Activated CD4-positive, alpha-beta T cell treated with anti-CD3 and anti-CD28 coated beads, Interleukin-2, amount 50 U/mL, for 4 hours (primary cell): ENCODE results near the gene SLC25A25.
"Not testable (repeated sequence)": the region's sequence is repeated elsewhere in the genome, so short reads cannot be mapped to it uniquely, and the experiment has no call there.

Experiments
- DNase-seq, 2 experiments: peaks; one replicate each; pipeline ENCODE4 v3.0.0-alpha.2; 2020

SLC25A25 gene

GRCh38 chr9:128067645-128068385 lies at the start of gene SLC25A25:
SLC25A25 (plus strand) TSS chr9:128068232; CDS start chr9:128068320, 88 bp downstream.
- peak; percentile 100 for DNase-seq

GRCh38 chr9:128020692-128021091 lies 47.3 kb upstream of the SLC25A25 start:
- DNase-seq: no peak

- DNase-seq: no peak
These were observed 46.9 kb upstream of the SLC25A25 start for GRCh38 chr9:128021098-128021497.

DNA sequence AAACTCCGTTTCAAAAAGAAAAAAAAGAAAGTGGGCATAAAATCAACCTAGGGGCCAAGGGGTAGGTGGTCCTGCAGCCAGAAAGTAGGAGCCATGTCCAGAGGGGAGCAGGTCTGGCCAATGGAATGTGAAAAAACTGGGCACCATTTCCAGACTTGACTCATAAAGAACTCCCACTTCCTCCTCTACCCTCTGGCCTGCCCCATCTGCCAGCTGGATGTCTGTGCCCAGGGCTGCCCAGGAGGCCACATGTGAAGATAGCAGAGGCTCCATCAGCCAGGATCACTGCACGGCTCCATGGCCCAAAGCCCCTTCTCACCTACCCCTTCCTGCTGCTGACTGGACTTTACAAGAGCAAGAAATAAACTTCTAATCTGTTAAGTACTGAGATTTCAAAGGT lies 45.1 kb upstream of the SLC25A25 start:
- DNase-seq: no peak

- DNase-seq: not testable (repeated sequence)
These were observed 44.4 kb upstream of the SLC25A25 start for GRCh38 chr9:128023671-128024070.

GRCh38 chr9:128024761-128025308 lies 43.2 kb upstream of the SLC25A25 start:
- no peak for DNase-seq

- no peak for DNase-seq
These were observed 42.3 kb upstream of the SLC25A25 start for GRCh38 chr9:128025736-128026135.

DNA sequence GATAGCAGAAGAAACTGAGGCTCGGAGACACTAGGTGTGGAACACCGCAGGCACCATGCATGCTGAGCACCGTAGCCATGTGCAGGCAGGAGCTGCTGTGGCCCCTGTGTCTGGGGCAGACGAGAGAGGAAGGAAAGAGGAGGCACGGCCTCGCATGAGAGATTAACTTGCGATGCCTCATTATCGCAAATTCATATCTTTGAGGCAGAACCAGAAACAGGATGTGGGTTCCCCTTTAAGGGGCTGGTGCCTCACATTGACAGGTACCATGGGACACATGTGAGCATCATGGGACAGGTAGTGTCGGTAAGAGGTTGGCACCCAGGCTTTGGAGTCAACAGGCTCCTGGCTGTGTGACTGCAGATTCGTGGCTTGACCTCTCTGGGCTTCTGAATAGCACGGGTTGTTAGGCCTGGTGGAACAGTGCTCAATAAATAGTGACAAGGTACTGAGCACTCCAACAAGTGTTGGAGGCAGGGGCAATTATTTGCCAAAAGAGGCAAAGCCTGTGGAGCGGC lies 41.7 kb upstream of the SLC25A25 start:
- DNase-seq: peak; percentile 62 to 73

GRCh38 chr9:128026773-128027541 lies 41.1 kb upstream of the SLC25A25 start:
- no peak for DNase-seq

DNA sequence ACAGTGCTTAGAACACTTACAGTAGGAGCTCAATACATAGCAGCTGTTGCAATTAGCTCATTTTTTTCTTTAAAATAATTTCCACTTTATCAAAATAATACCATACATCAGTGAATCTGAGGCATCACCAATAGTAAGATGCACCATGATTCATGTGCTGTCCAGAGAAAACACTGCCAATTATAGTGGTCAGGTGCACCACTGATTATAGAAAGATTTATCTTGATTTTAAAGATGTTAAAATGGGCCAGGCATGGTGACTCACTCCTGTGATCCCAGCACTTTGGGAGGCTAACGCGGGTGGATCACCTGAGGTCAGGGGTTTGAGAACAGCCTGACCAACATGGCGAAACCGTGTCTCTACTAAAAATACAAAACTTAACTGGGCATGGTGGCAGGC lies 40.3 kb upstream of the SLC25A25 start:
- DNase-seq: no peak

DNA sequence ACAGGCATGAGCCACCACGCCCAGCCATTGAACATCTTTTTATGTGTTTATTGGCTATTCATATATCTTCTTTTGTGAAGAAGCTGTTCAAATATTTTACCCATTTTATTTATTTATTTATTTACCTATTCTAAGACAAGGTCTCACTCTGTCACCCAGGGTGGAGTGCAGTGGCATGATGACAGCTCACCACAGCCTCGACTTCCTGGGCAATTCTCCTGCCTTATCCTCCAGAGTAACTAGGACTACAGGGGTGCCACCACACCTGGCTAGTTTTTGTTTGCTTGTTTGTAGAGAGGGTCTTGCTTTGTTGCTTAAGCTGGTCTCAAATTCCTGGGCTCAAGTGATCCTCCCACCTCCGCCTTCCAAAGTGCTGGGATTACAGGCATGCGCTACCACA lies 34.4 kb upstream of the SLC25A25 start:
- no peak for DNase-seq

- DNase-seq: peak; percentile 43 to 55
These were observed 33.0 kb upstream of the SLC25A25 start for GRCh38 chr9:128034821-128035652.

GRCh38 chr9:128036522-128036921 lies 31.5 kb upstream of the SLC25A25 start:
- not testable (repeated sequence) for DNase-seq

DNA sequence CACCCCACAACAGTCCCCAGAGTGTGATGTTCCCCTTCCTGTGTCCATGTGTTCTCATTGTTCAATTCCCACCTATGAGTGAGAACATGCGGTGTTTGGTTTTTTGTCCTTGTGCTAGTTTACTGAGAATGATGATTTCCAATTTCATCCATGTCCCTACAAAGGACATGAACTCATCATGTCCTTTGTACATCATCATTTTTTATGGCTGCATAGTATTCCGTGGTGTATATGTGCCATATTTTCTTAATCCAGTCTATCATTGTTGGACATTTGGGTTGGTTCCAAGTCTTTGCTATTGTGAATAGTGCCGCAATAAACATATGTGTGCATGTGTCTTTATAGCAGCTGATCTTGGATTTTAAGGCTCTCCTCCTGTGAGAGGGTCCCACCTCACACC lies 27.2 kb upstream of the SLC25A25 start:
- not testable (repeated sequence) for DNase-seq

DNA sequence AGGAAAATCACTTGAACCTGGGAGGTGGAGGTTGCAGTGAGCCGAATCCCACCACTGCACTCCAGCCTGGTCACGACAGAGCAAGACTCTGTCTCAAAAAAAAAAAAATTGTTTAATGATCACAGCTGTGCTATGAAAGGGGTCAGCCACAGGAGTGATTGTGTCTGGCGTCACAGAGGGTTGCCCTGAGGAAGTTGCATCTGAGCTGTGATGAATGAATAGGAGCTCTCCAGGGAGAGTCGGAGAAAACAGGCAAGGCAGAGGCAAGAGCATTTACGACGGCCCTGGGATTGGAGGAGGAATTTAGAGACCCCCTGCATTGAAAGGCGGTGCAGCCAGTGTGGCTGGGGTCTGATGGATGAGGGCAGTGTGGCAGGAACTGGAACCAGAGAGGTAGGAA lies 26.0 kb upstream of the SLC25A25 start:
- DNase-seq: no peak

GRCh38 chr9:128043467-128043868 lies 24.6 kb upstream of the SLC25A25 start:
- DNase-seq: no peak

DNA sequence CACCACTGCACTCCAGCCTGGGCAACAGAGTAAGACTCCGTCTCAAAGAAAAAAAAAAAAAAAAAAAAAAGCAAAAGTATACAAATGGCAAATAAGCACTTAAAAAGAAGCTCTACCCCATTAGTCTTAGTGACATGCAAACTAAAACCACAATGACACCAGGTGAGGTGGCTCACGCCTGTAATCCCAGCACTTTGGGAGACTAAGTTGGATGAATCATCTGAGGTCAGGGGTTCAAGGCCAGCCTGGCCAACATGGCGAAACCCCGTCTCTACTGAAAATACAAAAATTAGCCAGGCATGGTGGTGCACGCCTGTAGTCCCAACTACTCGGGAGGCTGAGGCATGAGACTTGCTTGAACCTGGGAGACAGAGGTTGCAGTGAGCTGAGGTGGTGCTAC lies 22.6 kb upstream of the SLC25A25 start:
- not testable (repeated sequence) for DNase-seq

GRCh38 chr9:128045831-128046230 lies 22.2 kb upstream of the SLC25A25 start:
- DNase-seq: no peak

DNA sequence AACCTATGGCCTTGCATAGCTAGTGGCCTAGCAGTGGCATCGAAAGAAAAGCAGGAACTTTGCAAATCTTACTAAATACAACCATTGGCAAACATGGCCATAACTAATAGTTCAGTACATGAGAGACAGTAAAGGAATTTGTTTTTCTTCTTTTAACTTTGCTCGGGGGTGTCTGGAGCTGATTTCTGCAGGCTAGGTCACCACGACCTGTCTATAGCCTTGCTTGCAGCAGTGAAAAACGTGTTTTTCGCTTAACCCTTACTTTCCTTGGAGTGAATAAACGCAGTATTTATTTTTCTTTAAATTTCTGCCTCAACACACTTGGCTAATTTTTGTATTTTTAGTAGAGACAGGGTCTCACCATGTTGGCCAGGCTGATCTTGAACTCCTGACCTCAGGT lies 20.8 kb upstream of the SLC25A25 start:
- no peak for DNase-seq

DNA sequence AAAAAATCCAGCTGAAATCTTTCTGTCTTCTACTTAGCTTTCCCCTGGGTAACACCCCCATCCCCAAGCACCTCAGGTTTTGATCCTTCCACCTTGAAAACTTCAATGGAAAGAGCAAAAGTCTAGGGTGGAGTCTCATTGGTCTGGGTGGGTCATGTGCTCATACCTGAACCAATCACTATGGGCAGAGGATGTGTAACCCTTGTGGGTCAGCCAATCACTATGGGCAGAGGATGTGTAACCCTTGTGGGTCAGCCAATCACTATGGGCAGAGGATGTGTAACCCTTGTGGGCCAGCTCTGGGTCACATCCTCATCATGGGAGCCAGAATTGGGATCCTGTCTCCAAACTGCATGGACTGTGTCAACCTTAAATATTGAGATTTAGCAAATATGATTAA lies 19.4 kb upstream of the SLC25A25 start:
- DNase-seq: no peak

GRCh38 chr9:128049843-128050242 lies 18.2 kb upstream of the SLC25A25 start:
- no peak for DNase-seq

- no peak for DNase-seq
These were observed 15.9 kb upstream of the SLC25A25 start for GRCh38 chr9:128051932-128052709.
